Upper lobe of left lung (tissue), 4 donors: ENCODE results near the gene DERA.

Experiments
- CTCF ChIP-seq, 6 experiments: fragments of 450-650 bp in 4 of 6; fragments of 200-600 bp in 2 of 6; sonication (generic) in 2 of 6; IDR thresholded peaks; one replicate each; pipeline ENCODE4 v1.5.1; 2016 to 2019; ENCODE audit warnings: antibody characterized with exemption in 6 of 6
- POLR2A ChIP-seq, 4 donors: fragments of 450-650 bp; IDR thresholded peaks; one replicate each; pipeline ENCODE4 v1.5.1; 2016 to 2017; ENCODE audit warnings: antibody characterized with exemption in 4 of 4, mild to moderate bottlenecking in 2 of 4
- POLR2AphosphoS5 ChIP-seq, 2 donors: sonication (generic); formaldehyde crosslinking; IDR thresholded peaks; one replicate each; pipeline ENCODE4 v1.5.1; 2017; ENCODE audit warnings: antibody characterized with exemption in 2 of 2

DNA sequence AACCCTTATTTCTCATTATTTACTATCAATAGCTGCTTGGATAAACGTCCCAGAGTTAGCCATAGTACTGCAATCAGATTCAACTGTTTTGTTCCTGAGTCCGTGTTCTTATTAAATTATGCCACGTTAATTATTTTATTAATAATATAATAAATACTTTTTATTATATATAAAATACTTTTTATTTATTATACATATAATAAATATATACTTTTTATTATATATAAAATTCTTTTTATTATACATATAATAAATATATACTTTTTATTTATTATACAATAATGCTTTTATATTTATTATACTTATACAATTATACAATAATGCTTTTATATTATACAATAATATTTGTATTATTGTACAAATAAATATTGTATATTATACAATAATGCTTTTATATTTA is 17.9 kb upstream of the DERA start:
- TF ChIP-seq POLR2AphosphoS5 (IDR thresholded peaks at IDR 0.05): no peak
- TF ChIP-seq CTCF (IDR thresholded peaks at IDR 0.05): no peak
- no peak for TF ChIP-seq POLR2A (IDR thresholded peaks at IDR 0.05)
